ENCODE measurements around the gene ELF3.
A peak's percentile ranks its signal among the peaks of the same experiment; 100 is the strongest.

ELF3 gene

DNA sequence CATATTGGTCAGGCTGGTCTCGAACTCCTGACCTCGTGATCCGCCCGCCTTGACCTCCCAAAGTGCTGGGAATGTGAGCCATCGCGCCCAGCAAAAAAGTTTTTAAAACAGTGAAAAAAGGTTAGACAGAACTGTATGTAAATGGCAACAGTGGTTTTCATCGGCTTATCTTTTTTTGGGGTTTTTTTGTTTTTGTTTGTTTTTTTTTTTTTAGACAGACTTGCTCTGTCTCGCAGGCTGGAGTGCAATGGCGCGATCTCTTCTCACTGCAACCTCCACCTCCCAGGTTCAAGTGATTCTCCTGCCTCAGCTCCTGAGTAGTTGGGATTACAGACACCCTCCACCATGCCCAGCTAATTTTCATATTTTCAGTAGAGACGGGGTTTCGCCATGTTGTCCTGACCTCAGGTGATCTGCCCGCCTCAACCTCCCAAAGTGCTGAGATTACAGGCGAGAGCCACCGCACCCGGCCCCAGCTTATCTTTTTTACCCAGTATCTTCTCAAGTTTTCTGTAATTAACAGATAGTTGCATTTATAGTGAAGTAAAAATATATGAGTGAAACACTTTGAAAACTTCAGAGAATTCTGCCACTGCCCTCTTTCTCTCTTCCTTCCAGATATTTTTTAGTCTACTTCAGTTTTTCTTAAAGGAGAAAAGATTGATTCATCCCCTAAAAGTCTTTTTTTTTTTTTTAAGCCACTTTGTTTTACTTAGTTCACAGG, 42.0 kb upstream of the ELF3 start:
- Histone ChIP-seq H3K9me2 (replicated peaks; ENCODE audit: insufficient read depth, low read length) (no peaks in the 10 kb centered on the region), H3K9ac (ENCODE audit: low read length) (no peak overlapping the region), H2AFZ (ENCODE audit: low read depth, low read length, severe bottlenecking) (no peak overlapping the region), H4K20me1 (ENCODE audit: low read depth, low read length) (no peaks in the 10 kb centered on the region), H3K36me3 (ENCODE audit: low read length) (peaks cover 28% of the 10 kb centered on the region), H3K79me2 (ENCODE audit: insufficient read depth, low read length) (peaks cover 3% of the 10 kb centered on the region; the same call in 1 of the 2 replicates), H3K27me3 (ENCODE audit: low read length) (no peaks in the 10 kb centered on the region), H3F3A (ENCODE audit: insufficient read depth) (peaks cover 16% of the 10 kb centered on the region; the same call in 1 of the 2 replicates), H3K4me3 (ENCODE audit: insufficient read depth, low read length, poor library complexity, severe bottlenecking) (no peak overlapping the region), H3K4me2 (ENCODE audit: low read depth, low read length, poor library complexity, severe bottlenecking) (no peak overlapping the region), H3K9me3 (ENCODE audit: insufficient read depth, low read length) (no peaks in the 10 kb centered on the region), H3K27ac (ENCODE audit: low read depth, low read length) (no peak overlapping the region)
- TF ChIP-seq, protein P1, sequence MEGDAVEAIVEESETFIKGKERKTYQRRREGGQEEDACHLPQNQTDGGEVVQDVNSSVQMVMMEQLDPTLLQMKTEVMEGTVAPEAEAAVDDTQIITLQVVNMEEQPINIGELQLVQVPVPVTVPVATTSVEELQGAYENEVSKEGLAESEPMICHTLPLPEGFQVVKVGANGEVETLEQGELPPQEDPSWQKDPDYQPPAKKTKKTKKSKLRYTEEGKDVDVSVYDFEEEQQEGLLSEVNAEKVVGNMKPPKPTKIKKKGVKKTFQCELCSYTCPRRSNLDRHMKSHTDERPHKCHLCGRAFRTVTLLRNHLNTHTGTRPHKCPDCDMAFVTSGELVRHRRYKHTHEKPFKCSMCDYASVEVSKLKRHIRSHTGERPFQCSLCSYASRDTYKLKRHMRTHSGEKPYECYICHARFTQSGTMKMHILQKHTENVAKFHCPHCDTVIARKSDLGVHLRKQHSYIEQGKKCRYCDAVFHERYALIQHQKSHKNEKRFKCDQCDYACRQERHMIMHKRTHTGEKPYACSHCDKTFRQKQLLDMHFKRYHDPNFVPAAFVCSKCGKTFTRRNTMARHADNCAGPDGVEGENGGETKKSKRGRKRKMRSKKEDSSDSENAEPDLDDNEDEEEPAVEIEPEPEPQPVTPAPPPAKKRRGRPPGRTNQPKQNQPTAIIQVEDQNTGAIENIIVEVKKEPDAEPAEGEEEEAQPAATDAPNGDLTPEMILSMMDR (IDR thresholded peaks at IDR 0.05; ENCODE audit: insufficient read depth, low read length, poor library complexity, severe bottlenecking), result no peak
- no peak for TF ChIP-seq EZH2phosphoT487 (conservative IDR thresholded peaks at IDR 0.05; ENCODE audit: low read length)

GRCh38 chr1:201970334-201971159, 39.8 kb upstream of the ELF3 start:
- no peaks in the 10 kb centered on the region for H3K9me3 ChIP-seq (ENCODE audit: insufficient read depth, low read length)
- peaks cover 20% of the 10 kb centered on the region for H3K36me3 ChIP-seq (ENCODE audit: low read length)
- peaks cover 16% of the 10 kb centered on the region; the same call in 1 of the 2 replicates for H3F3A ChIP-seq (ENCODE audit: insufficient read depth)
- no peak overlapping the region for H3K27ac ChIP-seq (ENCODE audit: low read depth, low read length)
- no peak overlapping the region for H3K4me2 ChIP-seq (ENCODE audit: low read depth, low read length, poor library complexity, severe bottlenecking)
- TF ChIP-seq, protein P1 (IDR thresholded peaks at IDR 0.05; ENCODE audit: insufficient read depth, low read length, poor library complexity, severe bottlenecking), result no peak
- no peak for TF ChIP-seq EZH2phosphoT487 (conservative IDR thresholded peaks at IDR 0.05; ENCODE audit: low read length)
- H3K4me3 ChIP-seq (ENCODE audit: insufficient read depth, low read length, poor library complexity, severe bottlenecking), result no peak overlapping the region
- no peaks in the 10 kb centered on the region for H3K9me2 ChIP-seq (replicated peaks; ENCODE audit: insufficient read depth, low read length)
- H2AFZ ChIP-seq (ENCODE audit: low read depth, low read length, severe bottlenecking), result no peak overlapping the region
- H3K79me2 ChIP-seq (ENCODE audit: insufficient read depth, low read length), result peaks cover 3% of the 10 kb centered on the region; the same call in 1 of the 2 replicates
- no peaks in the 10 kb centered on the region for H4K20me1 ChIP-seq (ENCODE audit: low read depth, low read length)
- H3K9ac ChIP-seq (ENCODE audit: low read length), result no peak overlapping the region
- no peaks in the 10 kb centered on the region for H3K27me3 ChIP-seq (ENCODE audit: low read length)

DNA sequence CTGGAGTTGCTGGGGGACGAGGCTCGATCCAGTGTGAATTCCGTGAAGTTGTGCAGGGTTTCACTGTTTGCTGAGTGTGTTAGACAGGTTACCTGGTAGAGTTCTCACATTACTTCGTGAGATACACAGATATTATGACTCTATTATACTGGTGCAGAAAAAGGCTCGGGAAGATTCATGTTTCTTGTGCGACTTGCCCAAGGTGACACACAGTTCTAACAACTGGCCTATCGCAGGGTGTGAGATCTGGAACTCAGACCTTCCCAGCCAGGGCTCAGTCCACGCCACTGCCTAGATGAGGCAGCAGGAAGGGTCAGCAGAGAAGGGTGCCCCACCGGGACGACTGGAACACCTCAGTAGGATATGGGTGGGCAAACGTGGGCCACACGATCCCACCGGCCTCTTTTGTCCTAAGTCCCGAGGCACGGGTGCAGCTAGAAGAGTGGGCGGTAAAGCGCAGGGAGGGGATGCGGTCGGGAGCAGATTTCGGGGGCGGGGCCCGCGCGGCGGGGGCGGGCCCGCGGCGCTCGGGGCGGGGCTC, 28.2 kb upstream of the ELF3 start:
- Histone ChIP-seq H2AFZ (ENCODE audit: low read depth, low read length, severe bottlenecking) (no peak overlapping the region), H3K4me2 (ENCODE audit: low read depth, low read length, poor library complexity, severe bottlenecking) (peak overlapping the region; percentile 67), H4K20me1 (ENCODE audit: low read depth, low read length) (no peaks in the 10 kb centered on the region), H3K27me3 (ENCODE audit: low read length) (no peaks in the 10 kb centered on the region), H3K36me3 (ENCODE audit: low read length) (no peaks in the 10 kb centered on the region), H3F3A (ENCODE audit: insufficient read depth) (no peaks in the 10 kb centered on the region), H3K9me3 (ENCODE audit: insufficient read depth, low read length) (no peaks in the 10 kb centered on the region), H3K27ac (ENCODE audit: low read depth, low read length) (no peak overlapping the region), H3K9me2 (replicated peaks; ENCODE audit: insufficient read depth, low read length) (no peaks in the 10 kb centered on the region), H3K79me2 (ENCODE audit: insufficient read depth, low read length) (no peaks in the 10 kb centered on the region), H3K9ac (ENCODE audit: low read length) (peak overlapping the region; percentile 58), H3K4me3 (ENCODE audit: insufficient read depth, low read length, poor library complexity, severe bottlenecking) (peak overlapping the region; percentile 61)
- no peak for TF ChIP-seq EZH2phosphoT487 (conservative IDR thresholded peaks at IDR 0.05; ENCODE audit: low read length)
- TF ChIP-seq, protein P1 (IDR thresholded peaks at IDR 0.05; ENCODE audit: insufficient read depth, low read length, poor library complexity, severe bottlenecking), result no peak
